ENCODE measurements around the gene CD37. TPM values are rescaled to one million over a fixed set of nuclear protein-coding genes. Genes with fewer than 3 reads are reported as not detected.
"Not testable (repeated sequence)": the region's sequence is repeated elsewhere in the genome, so short reads cannot be mapped to it uniquely, and the experiment has no call there.

CD37 gene
- polyA plus RNA-seq, 12 donors: 6.8 to 29.3 (median 18.5) TPM; not detected in 1

DNA sequence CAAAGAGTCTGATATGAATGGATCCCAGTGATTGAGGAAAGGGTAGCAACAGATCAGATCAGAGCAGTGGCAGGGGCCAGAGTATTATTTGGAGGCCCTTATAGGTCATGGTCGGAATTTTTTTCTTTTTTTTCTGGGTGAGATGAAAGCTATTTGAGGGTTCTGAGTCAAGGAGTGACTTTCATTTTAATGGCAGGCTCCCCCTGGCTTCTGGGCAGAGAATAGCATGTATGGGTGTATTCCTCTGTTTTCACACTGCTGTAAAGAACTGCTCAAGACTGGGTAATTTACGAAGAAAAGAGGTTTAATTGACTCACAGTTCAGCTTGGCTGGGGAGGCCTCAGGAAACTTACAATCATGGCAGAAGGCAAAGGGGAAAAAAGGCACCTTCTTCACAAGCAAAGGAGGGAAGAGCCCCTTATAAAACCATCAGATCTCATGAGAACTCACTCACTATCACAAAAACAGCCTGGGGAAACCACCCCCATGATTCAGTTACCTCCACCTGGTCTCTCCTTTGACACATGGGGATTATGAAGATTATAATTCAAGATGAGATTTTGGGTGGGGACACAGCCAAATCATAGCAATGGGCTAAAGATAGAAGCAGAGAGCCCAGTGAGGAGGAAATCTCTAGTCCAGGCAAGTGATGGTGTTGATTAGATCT, 7.2 kb upstream of the CD37 start:
- no peak for DNase-seq

- no peak for DNase-seq
Measured at GRCh38 chr19:49328741-49329140, 6.5 kb upstream of the CD37 start.

DNA sequence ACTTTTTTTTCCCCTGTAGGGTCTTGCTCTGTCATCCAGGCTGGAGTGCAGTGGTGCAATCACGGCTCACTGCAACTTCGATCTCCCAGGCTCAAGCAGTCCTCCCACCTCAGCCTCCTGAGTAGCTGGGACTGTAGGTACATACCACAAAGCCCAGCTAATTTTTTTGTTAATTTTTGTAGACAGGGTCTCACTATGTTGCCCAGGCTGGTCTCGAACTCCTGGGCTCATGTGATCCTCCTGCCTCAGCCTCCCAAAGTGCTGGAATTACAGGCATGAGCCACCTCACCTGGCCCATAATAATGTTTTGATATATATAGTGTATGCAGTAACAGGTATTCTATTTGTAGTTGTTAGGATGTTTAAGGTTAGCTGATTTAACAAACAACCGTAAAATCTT, 4.0 kb upstream of the CD37 start:
- not testable (repeated sequence) for DNase-seq

GRCh38 chr19:49331616-49332055, 3.6 kb upstream of the CD37 start:
- no peak for DNase-seq

DNA sequence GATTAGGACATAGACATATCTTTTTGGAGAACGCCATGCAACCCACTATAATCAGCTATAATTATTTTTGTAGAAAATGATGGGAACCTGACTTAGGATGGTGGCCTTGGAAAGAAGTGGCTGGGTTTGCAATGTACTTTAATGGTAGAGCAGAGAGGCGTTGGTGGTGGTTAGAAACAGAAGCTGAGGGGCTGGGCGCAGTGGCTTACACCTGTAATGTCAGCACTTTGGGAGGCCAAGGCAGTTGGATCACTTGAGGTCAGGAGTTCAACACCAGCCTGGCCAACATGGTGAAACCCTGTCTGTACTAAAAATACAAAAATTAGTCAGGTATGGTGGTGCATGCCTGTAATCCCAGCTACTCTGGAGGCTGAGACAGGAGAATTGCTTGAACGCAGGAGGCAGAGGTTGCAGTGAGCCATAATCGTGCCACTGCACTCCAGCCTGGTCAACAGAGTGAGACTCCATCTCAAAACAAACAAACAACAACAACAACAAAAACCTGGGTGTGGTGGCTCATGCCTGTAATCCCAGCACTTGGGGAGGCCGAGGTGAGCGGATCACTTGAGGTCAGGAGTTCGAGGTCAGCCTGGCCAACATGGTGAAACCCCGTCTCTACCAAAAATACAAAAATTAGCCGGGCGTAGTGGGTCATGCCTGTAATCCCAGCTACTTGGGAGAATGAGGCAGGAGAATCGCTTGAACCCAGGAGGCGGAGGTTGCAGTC, 2.4 kb upstream of the CD37 start:
- not testable (repeated sequence) for DNase-seq

- DNase-seq: no peak
Measured at GRCh38 chr19:49333418-49333805, 1.8 kb upstream of the CD37 start.

- DNase-seq: no peak
Measured at GRCh38 chr19:49333811-49334288, 1.4 kb upstream of the CD37 start.

GRCh38 chr19:49335784-49336481, 727 bp downstream of the CD37 start:
- DNase-seq: no peak

DNA sequence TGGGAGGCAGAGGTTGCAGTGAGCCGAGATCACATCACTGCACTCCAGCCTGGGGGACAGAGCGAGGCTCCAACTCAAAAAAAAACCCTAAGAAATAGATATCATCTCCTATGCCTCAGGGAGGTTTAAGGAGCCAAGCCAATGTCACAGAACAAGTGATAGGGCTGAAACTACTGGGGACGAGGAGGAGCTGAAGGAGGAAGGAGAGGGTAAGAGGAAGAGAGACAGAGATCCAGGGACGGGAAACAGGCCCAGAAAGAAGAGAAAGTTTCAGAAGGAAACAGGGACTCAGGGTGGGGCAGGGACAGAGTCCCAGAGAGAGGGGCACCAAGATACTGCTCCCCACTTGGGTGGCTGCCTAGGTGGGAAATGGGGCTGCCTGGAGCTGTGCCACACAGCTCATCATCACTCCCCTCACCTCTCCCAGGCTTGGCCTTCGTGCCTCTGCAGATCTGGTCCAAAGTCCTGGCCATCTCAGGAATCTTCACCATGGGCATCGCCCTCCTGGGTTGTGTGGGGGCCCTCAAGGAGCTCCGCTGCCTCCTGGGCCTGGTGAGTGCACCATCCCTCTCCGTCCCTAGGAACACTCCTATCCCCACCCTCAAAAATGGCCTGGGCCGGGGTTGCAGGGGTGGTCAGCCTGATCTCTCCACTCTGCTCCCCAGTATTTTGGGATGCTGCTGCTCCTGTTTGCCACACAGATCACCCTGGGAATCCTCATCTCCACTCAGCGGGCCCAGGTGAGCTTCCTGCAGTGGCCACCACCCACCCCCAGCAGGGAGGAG, 1.5 kb downstream of the CD37 start:
- no peak for DNase-seq

DNA sequence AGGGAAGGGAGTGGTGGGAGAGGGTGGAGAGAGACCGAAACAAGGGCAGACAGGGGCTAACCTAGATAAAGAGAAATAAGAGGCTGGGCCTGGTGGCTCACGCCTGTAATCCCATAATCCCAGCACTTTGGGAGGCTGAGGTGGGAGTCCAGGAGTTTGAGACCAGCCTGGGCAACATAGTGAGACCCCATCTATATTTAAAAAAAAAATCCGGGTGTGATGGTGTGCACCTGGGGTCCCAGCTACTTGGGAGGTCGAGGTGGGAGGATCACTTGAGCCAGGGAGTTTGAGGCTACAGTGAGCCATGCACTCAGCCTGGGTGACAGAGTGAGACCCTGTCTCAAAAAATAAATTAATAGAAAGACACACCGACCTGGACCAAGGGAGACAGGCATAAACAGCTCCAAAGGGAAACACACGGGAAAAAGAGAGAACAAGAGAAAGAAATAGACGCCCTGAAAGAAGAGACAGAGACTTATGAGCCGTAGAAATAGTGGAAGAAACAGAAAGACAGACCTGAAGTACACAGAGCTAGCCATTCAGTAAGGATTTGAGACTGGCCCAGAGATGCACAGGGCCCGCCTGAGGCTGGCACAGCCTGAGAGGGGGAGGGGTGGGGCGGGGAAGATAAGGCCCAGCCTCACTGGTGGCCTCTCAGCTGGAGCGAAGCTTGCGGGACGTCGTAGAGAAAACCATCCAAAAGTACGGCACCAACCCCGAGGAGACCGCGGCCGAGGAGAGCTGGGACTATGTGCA, 2.2 kb downstream of the CD37 start:
- no peak for DNase-seq

DNA sequence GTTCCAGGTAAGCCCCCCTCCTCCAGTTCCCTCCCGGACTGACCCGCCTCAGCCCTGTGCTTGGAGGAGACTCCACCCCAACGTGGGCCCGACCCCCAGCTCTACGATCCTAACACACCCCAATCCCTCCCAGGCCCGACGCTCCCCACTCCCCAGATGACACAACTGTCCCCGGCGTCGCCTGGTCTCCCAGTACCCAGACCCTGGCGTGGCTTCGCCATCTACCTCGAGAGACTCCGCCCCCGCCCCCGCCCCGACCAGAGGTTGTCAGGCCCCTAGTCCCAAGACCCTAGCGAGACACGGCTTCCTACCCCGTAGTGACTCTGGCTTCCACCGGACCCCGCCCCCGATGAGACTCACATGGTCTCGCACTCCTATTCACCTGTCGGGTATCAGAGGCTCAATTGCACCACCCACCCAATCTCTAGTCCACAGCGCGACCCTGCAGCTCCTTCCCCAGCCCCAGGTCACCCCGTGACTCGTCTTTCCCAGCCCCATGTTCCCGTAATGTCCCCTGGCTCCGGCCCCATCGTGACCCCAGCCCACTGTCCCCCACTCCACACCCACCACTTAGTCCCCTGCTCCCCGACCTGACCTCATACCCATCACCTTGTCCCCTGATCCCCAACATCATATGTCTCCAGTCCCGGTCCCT, 2.9 kb downstream of the CD37 start:
- no peak for DNase-seq

GRCh38 chr19:49338691-49339300, 3.6 kb downstream of the CD37 start:
- no peak for DNase-seq

GRCh38 chr19:49339301-49340068, 4.3 kb downstream of the CD37 start:
- peak; percentile 88 for DNase-seq

GRCh38 chr19:49340069-49340864, 5.1 kb downstream of the CD37 start:
- DNase-seq: no peak

DNA sequence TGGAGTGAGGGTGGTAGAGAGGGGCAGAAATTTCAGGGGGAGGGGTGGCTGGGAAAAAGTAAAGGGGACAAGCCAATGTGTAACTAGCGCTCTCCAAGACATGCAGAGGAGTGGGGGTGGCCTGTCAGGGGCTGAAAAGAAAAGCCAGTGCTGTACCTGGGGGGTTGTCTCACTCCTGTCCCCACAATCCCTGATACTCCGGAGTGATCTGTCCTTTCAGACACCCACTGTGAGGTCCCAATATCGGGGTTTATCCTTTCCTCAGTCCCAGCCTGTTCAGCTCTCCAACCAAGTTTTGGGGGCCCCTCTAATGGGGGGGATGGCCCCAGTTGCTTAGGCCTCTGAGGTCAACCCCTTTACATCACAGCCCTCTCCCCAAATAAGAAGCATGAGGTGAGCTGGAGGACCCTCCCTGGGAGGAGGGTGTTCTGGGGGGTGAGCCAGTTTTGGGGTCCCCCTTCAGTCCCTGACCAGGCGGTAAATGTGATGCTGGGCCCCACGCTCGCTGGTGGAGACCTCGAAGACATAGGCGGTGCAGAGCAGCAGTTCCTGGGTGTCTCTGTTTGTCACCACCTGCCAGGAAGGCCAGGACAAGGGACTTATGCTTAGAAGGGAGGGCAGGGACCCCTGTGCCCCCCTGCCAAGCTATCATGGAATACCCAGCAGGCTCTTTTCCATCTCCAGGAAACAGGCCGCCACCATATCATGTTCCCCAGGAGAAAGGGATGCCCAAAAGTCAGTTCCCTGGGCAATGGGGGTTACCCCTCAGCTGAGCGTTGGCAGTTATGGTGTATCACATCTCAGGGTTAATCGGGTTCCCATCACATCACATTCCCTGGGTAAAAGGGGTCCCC, 5.9 kb downstream of the CD37 start:
- DNase-seq: no peak

GRCh38 chr19:49342291-49342721, 7.1 kb downstream of the CD37 start:
- no peak for DNase-seq

DNA sequence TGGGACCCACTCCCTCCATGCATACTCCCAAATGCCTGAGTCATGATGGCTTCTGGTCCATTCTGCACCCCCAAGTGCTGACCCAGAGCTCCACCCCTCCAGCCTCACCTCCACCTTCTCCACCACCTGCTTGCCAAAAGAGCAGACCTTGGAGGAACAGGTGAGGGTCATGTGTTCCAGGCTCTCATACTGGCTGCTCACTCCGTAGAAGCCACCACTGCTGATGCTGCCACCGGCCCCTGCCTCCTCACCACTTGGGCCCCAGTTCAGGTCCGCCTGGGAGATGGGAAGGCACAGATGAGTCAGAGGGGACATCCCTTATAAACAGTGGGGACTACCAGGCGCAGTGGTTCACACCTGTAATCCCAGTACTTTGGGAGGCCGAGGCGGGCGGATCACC, 7.9 kb downstream of the CD37 start:
- DNase-seq: no peak
